Karpas-422 (cell line): ENCODE data around the gene NGEF. TPM values are rescaled to one million over a fixed set of nuclear protein-coding genes. Genes with fewer than 3 reads are reported as not detected.

Experiments
- DNase-seq: peaks from one replicate; pipeline ENCODE4 v3.0.0-alpha.2; 2015
- H2AFZ ChIP-seq: fragments of 200-600 bp; sonication (generic); 2 replicates; pipeline ENCODE4 v1.6.1; 2014; ENCODE audit warnings: antibody characterized with exemption, low read length, mixed read lengths
- H3K27ac ChIP-seq: fragments of 200-600 bp; sonication (generic); 2 replicates; pipeline ENCODE4 v1.5.1; 2014; ENCODE audit warnings: mild to moderate bottlenecking, low read length, moderate library complexity
- H3K27me3 ChIP-seq: fragments of 200-600 bp; sonication (generic); 2 replicates; pipeline ENCODE4 v1.6.1; 2014; ENCODE audit warnings: low read length, mixed read lengths
- H3K36me3 ChIP-seq: fragments of 200-600 bp; sonication (generic); 2 replicates; pipeline ENCODE4 v1.6.1; 2014; ENCODE audit warnings: low read length, mixed read lengths; ENCODE audit not compliant: insufficient read depth
- H3K4me1 ChIP-seq: fragments of 200-600 bp; sonication (generic); 2 replicates; pipeline ENCODE4 v1.6.1; 2014; ENCODE audit warnings: mild to moderate bottlenecking, low read length, mixed read lengths
- H3K4me2 ChIP-seq: fragments of 200-600 bp; sonication (generic); 2 replicates; pipeline ENCODE4 v1.6.1; 2014; ENCODE audit warnings: low read length, low read depth, mild to moderate bottlenecking; ENCODE audit not compliant: poor library complexity, severe bottlenecking
- H3K4me3 ChIP-seq: fragments of 200-600 bp; sonication (generic); 2 replicates; pipeline ENCODE4 v1.5.1; 2014; ENCODE audit warnings: mild to moderate bottlenecking, antibody characterized with exemption, low read length, mixed read lengths
- H3K79me2 ChIP-seq: fragments of 200-600 bp; sonication (generic); 2 replicates; pipeline ENCODE4 v1.6.1; 2014; ENCODE audit warnings: mild to moderate bottlenecking, low read length, mixed read lengths
- H3K9ac ChIP-seq: fragments of 200-600 bp; sonication (generic); 2 replicates; pipeline ENCODE4 v1.6.0; 2014; ENCODE audit warnings: low read length
- H3K9me2 ChIP-seq: fragments of 200-600 bp; sonication (generic), shearing (Covaris generic); replicated peaks from 2 replicates; pipeline ENCODE4 v1.6.0; 2014; ENCODE audit warnings: mild to moderate bottlenecking, low read length, moderate library complexity; ENCODE audit not compliant: insufficient read depth
- H3K9me3 ChIP-seq: fragments of 300-700, 200-600 bp; sonication (generic); 2 replicates; pipeline ENCODE4 v1.6.1; 2014; ENCODE audit warnings: low read length, mixed read lengths
- H4K20me1 ChIP-seq: fragments of 200-600 bp; sonication (generic); 2 replicates; pipeline ENCODE4 v1.6.1; 2014; ENCODE audit warnings: mild to moderate bottlenecking, antibody characterized with exemption, low read length, low read depth; ENCODE audit not compliant: insufficient read depth
- total RNA-seq: library from RNA; depleted of rRNA; stranded (reverse); fragments of >200 nt; shearing (Covaris generic); gene quantifications from 2 replicates; pipeline ENCODE4 v1.2.3, GENCODE V29; 2014; ENCODE audit warnings: low replicate concordance

The NGEF gene
- total RNA-seq, 1 experiment from 2014 or later: not detected

- Histone ChIP-seq H3K36me3 (no peaks in the 10 kb centered on the region), H3K79me2 (no peaks in the 10 kb centered on the region), H3K9me2 (no peaks in the 10 kb centered on the region), H3K4me1 (no peaks in the 10 kb centered on the region), H2AFZ (no peak overlapping the region), H3K4me3 (no peak overlapping the region), H4K20me1 (no peaks in the 10 kb centered on the region), H3K27me3 (no peaks in the 10 kb centered on the region), H3K4me2 (no peak overlapping the region), H3K27ac (no peak overlapping the region), H3K9me3 (no peaks in the 10 kb centered on the region), H3K9ac (no peak overlapping the region)
- no peak for DNase-seq
Observed at GRCh38 chr2:233010569-233011267, 2.3 kb downstream of the NGEF start.

GRCh38 chr2:233009661-233010060 lies 3.4 kb downstream of the NGEF start:
- H3K4me3 ChIP-seq: no peak overlapping the region
- H3K9me3 ChIP-seq: no peaks in the 10 kb centered on the region
- no peaks in the 10 kb centered on the region for H4K20me1 ChIP-seq
- no peaks in the 10 kb centered on the region for H3K4me1 ChIP-seq
- H2AFZ ChIP-seq: no peak overlapping the region
- DNase-seq: no peak
- no peaks in the 10 kb centered on the region for H3K79me2 ChIP-seq
- no peaks in the 10 kb centered on the region for H3K36me3 ChIP-seq
- no peak overlapping the region for H3K27ac ChIP-seq
- H3K27me3 ChIP-seq: no peaks in the 10 kb centered on the region
- no peaks in the 10 kb centered on the region for H3K9me2 ChIP-seq
- H3K4me2 ChIP-seq: no peak overlapping the region
- no peak overlapping the region for H3K9ac ChIP-seq

- Histone ChIP-seq H4K20me1 (no peaks in the 10 kb centered on the region), H3K9ac (no peak overlapping the region), H3K4me1 (no peaks in the 10 kb centered on the region), H3K4me2 (no peak overlapping the region), H3K4me3 (no peak overlapping the region), H3K79me2 (no peaks in the 10 kb centered on the region), H3K9me2 (no peaks in the 10 kb centered on the region), H3K36me3 (no peaks in the 10 kb centered on the region), H2AFZ (no peak overlapping the region), H3K27me3 (no peaks in the 10 kb centered on the region), H3K27ac (no peak overlapping the region), H3K9me3 (no peaks in the 10 kb centered on the region)
- no peak for DNase-seq
Observed at GRCh38 chr2:233007739-233008138, 5.3 kb downstream of the NGEF start.

GRCh38 chr2:233007270-233007669 lies 5.8 kb downstream of the NGEF start:
- Histone ChIP-seq H3K9ac (no peak overlapping the region), H3K4me1 (no peaks in the 10 kb centered on the region), H3K9me2 (no peaks in the 10 kb centered on the region), H3K4me3 (no peak overlapping the region), H3K36me3 (no peaks in the 10 kb centered on the region), H2AFZ (no peak overlapping the region), H3K79me2 (no peaks in the 10 kb centered on the region), H3K4me2 (no peak overlapping the region), H4K20me1 (no peaks in the 10 kb centered on the region), H3K27me3 (no peaks in the 10 kb centered on the region), H3K9me3 (no peaks in the 10 kb centered on the region), H3K27ac (no peak overlapping the region)
- no peak for DNase-seq

GRCh38 chr2:233006648-233007047 lies 6.4 kb downstream of the NGEF start:
- Histone ChIP-seq H3K27me3 (no peaks in the 10 kb centered on the region), H3K9ac (no peak overlapping the region), H3K9me2 (no peaks in the 10 kb centered on the region), H4K20me1 (no peaks in the 10 kb centered on the region), H3K36me3 (no peaks in the 10 kb centered on the region), H3K4me3 (no peak overlapping the region), H2AFZ (no peak overlapping the region), H3K4me2 (no peak overlapping the region), H3K27ac (no peak overlapping the region), H3K9me3 (no peaks in the 10 kb centered on the region), H3K79me2 (no peaks in the 10 kb centered on the region), H3K4me1 (no peaks in the 10 kb centered on the region)
- no peak for DNase-seq

GRCh38 chr2:233005096-233005495 lies 8.0 kb downstream of the NGEF start:
- Histone ChIP-seq H3K27me3 (no peaks in the 10 kb centered on the region), H2AFZ (no peak overlapping the region), H3K36me3 (no peaks in the 10 kb centered on the region), H3K4me1 (no peaks in the 10 kb centered on the region), H3K27ac (no peak overlapping the region), H4K20me1 (no peaks in the 10 kb centered on the region), H3K4me3 (no peak overlapping the region), H3K9ac (no peak overlapping the region), H3K9me3 (no peaks in the 10 kb centered on the region), H3K4me2 (no peak overlapping the region), H3K79me2 (no peaks in the 10 kb centered on the region), H3K9me2 (no peaks in the 10 kb centered on the region)
- DNase-seq: no peak

- Histone ChIP-seq H3K79me2 (no peaks in the 10 kb centered on the region), H3K4me1 (no peaks in the 10 kb centered on the region), H3K9me2 (no peaks in the 10 kb centered on the region), H3K4me3 (no peak overlapping the region), H3K27ac (no peak overlapping the region), H3K4me2 (no peak overlapping the region), H3K9ac (no peak overlapping the region), H3K36me3 (no peaks in the 10 kb centered on the region), H4K20me1 (no peaks in the 10 kb centered on the region), H3K9me3 (no peaks in the 10 kb centered on the region), H2AFZ (no peak overlapping the region), H3K27me3 (no peaks in the 10 kb centered on the region)
- no peak for DNase-seq
Observed at GRCh38 chr2:233003658-233004555, 9.1 kb downstream of the NGEF start.

- Histone ChIP-seq H3K79me2 (no peaks in the 10 kb centered on the region), H3K4me2 (no peak overlapping the region), H3K9me2 (no peaks in the 10 kb centered on the region), H3K36me3 (no peaks in the 10 kb centered on the region), H3K4me3 (no peak overlapping the region), H3K27me3 (no peaks in the 10 kb centered on the region), H3K9ac (no peak overlapping the region), H2AFZ (no peak overlapping the region), H3K4me1 (no peaks in the 10 kb centered on the region), H3K9me3 (no peaks in the 10 kb centered on the region), H4K20me1 (no peaks in the 10 kb centered on the region), H3K27ac (no peak overlapping the region)
- DNase-seq: no peak
Observed at GRCh38 chr2:233002829-233003657, 10.0 kb downstream of the NGEF start.
